Body of pancreas (tissue), 4 donors: ENCODE data around the gene CCDC126. TPM values are rescaled to one million over a fixed set of nuclear protein-coding genes. Genes with fewer than 3 reads are reported as not detected.

Experiments
- ATAC-seq: fragments of 150-250 bp; one replicate; pipeline ENCODE4 v1.9.1; 2016
- DNase-seq, 4 donors: peaks; one replicate each; pipeline ENCODE4 v3.0.0-alpha.2; 2019
- H3K27ac ChIP-seq, 4 donors: fragments of 200-600 bp; sonication (generic); 1 replicate in 3 of 4; 2 replicates in 1 of 4; pipeline versions ENCODE4 v1.5.1 to v1.6.1; 2016 to 2019; ENCODE audit warnings: mild to moderate bottlenecking in 1 of 4, mixed read lengths in 1 of 4, moderate library complexity in 1 of 4
- H3K27me3 ChIP-seq, 2 donors: fragments of 200-600 bp; sonication (generic); one replicate each; pipeline ENCODE4 v1.6.0; 2016; ENCODE audit warnings: mild to moderate bottlenecking in 1 of 2
- H3K36me3 ChIP-seq, 2 donors: fragments of 200-600 bp; sonication (generic); replicated peaks in 1 of 2; 2 replicates each; pipeline ENCODE4 v1.5.1; 2016; ENCODE audit warnings: low read depth in 2 of 2; ENCODE audit not compliant: insufficient read depth in 1 of 2
- H3K4me1 ChIP-seq: fragments of 200-600 bp; sonication (generic); one replicate; pipeline ENCODE4 v1.6.0; 2016
- H3K4me3 ChIP-seq, 2 donors: fragments of 200-600 bp; sonication (generic); 1 replicate in 1 of 2; 2 replicates in 1 of 2; pipeline ENCODE4 v1.5.1; 2016 to 2019
- H3K9me3 ChIP-seq, 3 donors: fragments of 200-600 bp; sonication (generic); 1 replicate in 2 of 3; 2 replicates in 1 of 3; pipeline ENCODE4 v1.5.1; 2016
- CTCF ChIP-seq, 7 experiments: fragments of 450-650 bp in 4 of 7; fragments of 200-600 bp in 3 of 7; sonication (generic) in 3 of 7; IDR thresholded peaks; one replicate each; pipeline ENCODE4 v1.5.1; 2016 to 2019; ENCODE audit warnings: antibody characterized with exemption in 7 of 7
- POLR2A ChIP-seq, 3 donors: fragments of 450-650 bp; IDR thresholded peaks; one replicate each; pipeline ENCODE4 v1.6.1; 2016; ENCODE audit warnings: antibody characterized with exemption in 3 of 3, mild to moderate bottlenecking in 2 of 3
- WGBS, 2 donors: methylation state at CpG; one replicate each; pipeline ENCODE4 v1.1.5; 2017; 5-methylcytosine and 5-hydroxymethylcytosine counted together
- intact Hi-C: fragments of 100-400 bp; cut with DNase I; formaldehyde crosslinking; loops from one replicate; pipeline ENCODE4 v1.15.1; 2023
- total RNA-seq, 2 donors: library from RNA; depleted of rRNA; stranded (reverse); fragments of >200 nt; gene quantifications; one replicate each; pipeline ENCODE4 v1.1.0, GENCODE V29; 2016

CCDC126 gene
- total RNA-seq, 2 donors from 2014 or later, result 5.3 to 8.6 TPM

- intact Hi-C loops, result no loop called here
- DNase-seq (no peak), ATAC-seq (no peak)
- Histone ChIP-seq H3K27ac (no peak overlapping the region), H3K4me1 (peaks cover 45% of the 10 kb centered on the region), H3K9me3 (no peaks in the 10 kb centered on the region), H3K4me3 (no peak overlapping the region), H3K27me3 (no peaks in the 10 kb centered on the region), H3K36me3 (no peaks in the 10 kb centered on the region)
- no peak for TF ChIP-seq POLR2A (IDR thresholded peaks at IDR 0.05)
- TF ChIP-seq CTCF (IDR thresholded peaks at IDR 0.05), result no peak
- WGBS, 2 donors, result 62 to 69% methylated on average over 4 of the region's 4 CpGs
These were observed 3.1 kb downstream of the CCDC126 start for GRCh38 chr7:23600236-23600635.

GRCh38 chr7:23603632-23604295 lies 6.6 kb downstream of the CCDC126 start:
- Histone ChIP-seq H3K36me3 (no peaks in the 10 kb centered on the region), H3K4me3 (no peak overlapping the region), H3K27me3 (no peaks in the 10 kb centered on the region), H3K27ac (no peak overlapping the region), H3K9me3 (no peaks in the 10 kb centered on the region), H3K4me1 (peaks cover 36% of the 10 kb centered on the region)
- WGBS, 2 donors, result 73 to 78% methylated on average over 4 of the region's 4 CpGs
- TF ChIP-seq CTCF (IDR thresholded peaks at IDR 0.05), result no peak
- no peak for TF ChIP-seq POLR2A (IDR thresholded peaks at IDR 0.05)
- ATAC-seq, result no peak
- no peak for DNase-seq
- intact Hi-C loops, result no loop called here

GRCh38 chr7:23604296-23604640 lies 7.1 kb downstream of the CCDC126 start:
- Histone ChIP-seq H3K36me3 (no peaks in the 10 kb centered on the region), H3K9me3 (no peaks in the 10 kb centered on the region), H3K4me1 (peaks cover 31% of the 10 kb centered on the region), H3K27ac (no peak overlapping the region), H3K4me3 (no peak overlapping the region), H3K27me3 (no peaks in the 10 kb centered on the region)
- intact Hi-C loops, result no loop called here
- ATAC-seq (no peak), DNase-seq (no peak)
- TF ChIP-seq CTCF (IDR thresholded peaks at IDR 0.05) (no peak), POLR2A (IDR thresholded peaks at IDR 0.05) (no peak)

- H3K36me3 ChIP-seq, result peaks cover 0 to 4% of the 10 kb centered on the region in 2 donors
- TF ChIP-seq POLR2A (IDR thresholded peaks at IDR 0.05) (no peak), CTCF (IDR thresholded peaks at IDR 0.05) (no peak)
- ATAC-seq (no peak), DNase-seq (no peak)
- intact Hi-C loops, result no loop called here
- peaks cover 15% of the 10 kb centered on the region for H3K4me1 ChIP-seq
- H3K27me3 ChIP-seq, result no peaks in the 10 kb centered on the region
- no peak overlapping the region for H3K27ac ChIP-seq
- H3K4me3 ChIP-seq, result no peak overlapping the region
- H3K9me3 ChIP-seq, result no peaks in the 10 kb centered on the region
These were observed 9.9 kb downstream of the CCDC126 start for GRCh38 chr7:23607130-23607529.

- peaks cover 0 to 4% of the 10 kb centered on the region in 2 donors for H3K36me3 ChIP-seq
- intact Hi-C loops, result no loop called here
- no peak overlapping the region for H3K4me3 ChIP-seq
- no peak for TF ChIP-seq POLR2A (IDR thresholded peaks at IDR 0.05)
- no peak for TF ChIP-seq CTCF (IDR thresholded peaks at IDR 0.05)
- 91 to 92% methylated on average over 8 of the region's 8 CpGs for WGBS, 2 donors
- peaks cover 8% of the 10 kb centered on the region for H3K4me1 ChIP-seq
- no peaks in the 10 kb centered on the region for H3K27me3 ChIP-seq
- no peaks in the 10 kb centered on the region for H3K9me3 ChIP-seq
- H3K27ac ChIP-seq, result no peak overlapping the region
- ATAC-seq, result no peak
- DNase-seq, result no peak
These were observed 10.7 kb downstream of the CCDC126 start for GRCh38 chr7:23607866-23608265.
